Spleen (tissue), 11 donors: ENCODE measurements around the gene UBA6. TPM values are rescaled to one million over a fixed set of nuclear protein-coding genes. Genes with fewer than 3 reads are reported as not detected.

Experiments
- DNase-seq: peaks from one replicate; pipeline ENCODE4 v3.0.0-alpha.2; 2020
- H3K27ac ChIP-seq, 8 donors: fragments of 200-600 bp; sonication (generic) in 7 of 8; 1 replicate in 4 of 8; 2 replicates in 4 of 8; pipeline versions ENCODE4 v1.5.0 to v1.8.0; 2016 to 2021; ENCODE audit warnings: inconsistent platforms in 4 of 8, mild to moderate bottlenecking in 4 of 8, moderate library complexity in 1 of 8
- H3K27me3 ChIP-seq, 7 donors: fragments of 200-600 bp; sonication (generic) in 6 of 7; replicated peaks in 1 of 7; 1 replicate in 4 of 7; 2 replicates in 3 of 7; pipeline versions ENCODE4 v1.5.0 to v1.8.0; 2016 to 2021; ENCODE audit warnings: inconsistent platforms in 3 of 7, mild to moderate bottlenecking in 1 of 7
- H3K36me3 ChIP-seq, 6 donors: fragments of 200-600 bp; sonication (generic) in 5 of 6; 1 replicate in 4 of 6; 2 replicates in 2 of 6; pipeline versions ENCODE4 v1.5.0 to v1.8.0; 2016 to 2021; ENCODE audit warnings: inconsistent platforms in 2 of 6
- H3K4me1 ChIP-seq, 6 donors: fragments of 200-600 bp; sonication (generic) in 5 of 6; 1 replicate in 3 of 6; 2 replicates in 3 of 6; pipeline versions ENCODE4 v1.5.0 to v1.8.0; 2016 to 2021; ENCODE audit warnings: inconsistent platforms in 3 of 6
- H3K4me3 ChIP-seq, 8 donors: fragments of 200-600 bp; sonication (generic) in 7 of 8; 1 replicate in 4 of 8; 2 replicates in 4 of 8; pipeline versions ENCODE4 v1.5.0 to v1.8.0; 2016 to 2021; ENCODE audit warnings: inconsistent platforms in 4 of 8, mild to moderate bottlenecking in 4 of 8, moderate library complexity in 2 of 8
- H3K9me3 ChIP-seq, 8 donors: fragments of 200-600 bp; sonication (generic) in 7 of 8; 1 replicate in 4 of 8; 2 replicates in 4 of 8; pipeline versions ENCODE4 v1.5.0 to v1.8.0; 2016 to 2021; ENCODE audit warnings: inconsistent platforms in 4 of 8
- POLR2A ChIP-seq, 3 donors: fragments of 450-650 bp; IDR thresholded peaks; one replicate each; pipeline ENCODE4 v1.5.1; 2017; ENCODE audit warnings: antibody characterized with exemption in 3 of 3, mild to moderate bottlenecking in 1 of 3
- POLR2AphosphoS5 ChIP-seq, 3 donors: sonication (generic); formaldehyde crosslinking; IDR thresholded peaks; one replicate each; pipeline ENCODE4 v1.5.1; 2017; ENCODE audit warnings: antibody characterized with exemption in 3 of 3
- WGBS, 5 donors: extraction: QIAGEN DNeasy Blood & Tissue Kit in 3 of 5; methylation state at CpG; one replicate each; pipeline versions ENCODE4 v1.1.5 to v1.1.7; 2013 to 2018; 5-methylcytosine and 5-hydroxymethylcytosine counted together
- intact Hi-C: fragments of 100-400 bp; cut with DNase I; formaldehyde crosslinking; loops from one replicate; pipeline ENCODE4 v1.15.0; 2023; ENCODE audit warnings: low total_unique reads
- polyA plus RNA-seq, 3 donors: library from polyadenylated mRNA; stranded (reverse); fragments of 200-250 nt; gene quantifications; one replicate each; pipeline ENCODE4 v1.2.1, GENCODE V29; 2013
- total RNA-seq, 7 donors: library from RNA; depleted of rRNA in 3 of 7; stranded (reverse); fragments of >200 nt in 3 of 7; fragmentation: NEBNext Ultra II Directional in 4 of 7; extraction: Animal tissue kit (Norgen Biotek cat#: 25700) in 4 of 7; gene quantifications; one replicate each; pipeline versions ENCODE4 v1.1.0 to v1.2.1, GENCODE V29; 2016 to 2021
- TF ChIP-seq, protein P1 (sequence below), 11 experiments: fragments of 200-600 bp in 7 of 11; fragments of 450-650 bp in 4 of 11; sonication (generic) in 4 of 11; IDR thresholded peaks in 8 of 11; conservative IDR thresholded peaks in 3 of 11; 1 replicate in 7 of 11; 2 replicates in 4 of 11; pipeline versions ENCODE4 v1.4.0 to v1.8.0; 2016 to 2021; ENCODE audit warnings: antibody characterized with exemption in 11 of 11, inconsistent platforms in 4 of 11, mild to moderate bottlenecking in 1 of 11
- donor health status: healthy with polysubstance abuse.
- donor health status: DM: no; HTN: no; CAD: no; lungs with moderate emphysema.
- donor health status: DM: no; HTN: no; CAD: no.
- donor health status: Bipolar disorder and iron deficiency.
- donor health status: healthy.
- donor health status: DM: no; HTN: no; CAD: no.
- donor health status: DM: yes; HTN: yes; CAD: no.

Gene UBA6
- total and polyA plus RNA-seq, 10 donors, result 5.8 to 144 (median 64.7) TPM

DNA sequence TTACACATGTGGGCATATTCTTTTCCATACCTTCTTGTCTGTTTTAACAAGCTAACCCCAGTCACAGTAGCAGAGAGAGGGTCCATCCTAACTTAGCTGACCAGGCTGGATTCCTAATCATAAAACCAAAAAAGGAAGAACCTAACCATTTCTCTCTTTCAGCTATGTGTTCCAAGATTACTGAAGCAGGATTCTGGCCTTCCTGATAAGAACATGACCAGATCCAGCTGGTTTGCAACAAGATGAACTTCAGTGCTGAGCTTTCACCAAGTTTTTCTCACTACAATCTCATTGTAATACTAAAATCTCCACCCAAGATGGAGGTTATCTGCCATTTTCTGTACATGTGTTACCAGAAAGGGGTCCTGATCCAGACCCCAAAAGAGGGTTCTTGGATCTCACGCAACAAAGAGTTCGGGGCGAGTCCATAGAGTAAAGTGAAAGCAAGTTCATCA lies 20.4 kb upstream of the UBA6 start:
- Histone ChIP-seq H3K27me3 (no peaks in the 10 kb centered on the region), H3K36me3 (peaks cover 0 to 40% (median 8%) of the 10 kb centered on the region in 6 donors), H3K9me3 (no peaks in the 10 kb centered on the region), H3K4me3 (no peak overlapping the region), H3K4me1 (no peaks in the 10 kb centered on the region), H3K27ac (no peak overlapping the region)
- TF ChIP-seq POLR2AphosphoS5 (IDR thresholded peaks at IDR 0.05) (no peak), POLR2A (IDR thresholded peaks at IDR 0.05) (no peak)
- TF ChIP-seq, protein P1, sequence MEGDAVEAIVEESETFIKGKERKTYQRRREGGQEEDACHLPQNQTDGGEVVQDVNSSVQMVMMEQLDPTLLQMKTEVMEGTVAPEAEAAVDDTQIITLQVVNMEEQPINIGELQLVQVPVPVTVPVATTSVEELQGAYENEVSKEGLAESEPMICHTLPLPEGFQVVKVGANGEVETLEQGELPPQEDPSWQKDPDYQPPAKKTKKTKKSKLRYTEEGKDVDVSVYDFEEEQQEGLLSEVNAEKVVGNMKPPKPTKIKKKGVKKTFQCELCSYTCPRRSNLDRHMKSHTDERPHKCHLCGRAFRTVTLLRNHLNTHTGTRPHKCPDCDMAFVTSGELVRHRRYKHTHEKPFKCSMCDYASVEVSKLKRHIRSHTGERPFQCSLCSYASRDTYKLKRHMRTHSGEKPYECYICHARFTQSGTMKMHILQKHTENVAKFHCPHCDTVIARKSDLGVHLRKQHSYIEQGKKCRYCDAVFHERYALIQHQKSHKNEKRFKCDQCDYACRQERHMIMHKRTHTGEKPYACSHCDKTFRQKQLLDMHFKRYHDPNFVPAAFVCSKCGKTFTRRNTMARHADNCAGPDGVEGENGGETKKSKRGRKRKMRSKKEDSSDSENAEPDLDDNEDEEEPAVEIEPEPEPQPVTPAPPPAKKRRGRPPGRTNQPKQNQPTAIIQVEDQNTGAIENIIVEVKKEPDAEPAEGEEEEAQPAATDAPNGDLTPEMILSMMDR (IDR thresholded peaks at IDR 0.05 in 8 of 11, conservative IDR thresholded peaks at IDR 0.05 in 3 of 11), result no peak
- DNase-seq, result no peak
- intact Hi-C loops, result no loop called here
- 97 to 98% (median 97%) methylated on average over 3 of the region's 3 CpGs for WGBS, 5 donors

DNA sequence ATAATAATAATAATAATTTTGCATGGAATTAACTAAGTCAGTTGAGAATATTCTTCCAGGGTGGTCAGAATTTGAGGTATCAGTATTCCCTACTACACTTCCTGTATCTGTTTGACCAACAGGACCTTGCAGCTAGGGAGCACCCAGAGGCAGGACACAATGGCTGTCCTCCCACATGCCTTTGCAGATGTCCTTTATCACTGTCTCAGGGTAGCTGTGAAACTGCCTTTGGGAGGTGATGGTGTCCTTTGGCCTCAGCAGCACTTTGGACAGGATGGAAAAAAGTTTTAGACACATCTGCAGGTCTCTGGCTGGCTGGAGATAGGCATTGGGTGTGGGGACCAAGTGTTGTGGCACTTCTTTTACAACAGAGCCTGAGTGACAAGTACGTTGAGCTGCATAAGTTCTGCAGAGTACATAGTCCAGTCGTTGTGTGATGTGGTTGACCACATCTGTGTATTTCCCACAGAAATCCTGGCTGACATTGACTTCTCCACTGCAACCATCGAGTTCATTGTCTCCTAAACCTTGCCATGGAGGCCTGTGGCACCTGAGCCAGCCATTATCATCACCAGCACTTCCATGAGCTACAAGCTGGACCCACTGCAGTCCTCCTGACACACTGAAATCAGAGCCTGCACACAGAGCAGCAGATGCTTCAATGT lies 19.1 kb upstream of the UBA6 start:
- no peaks in the 10 kb centered on the region for H3K9me3 ChIP-seq
- peaks cover 0 to 47% (median 8%) of the 10 kb centered on the region in 6 donors for H3K36me3 ChIP-seq
- intact Hi-C loops, result no loop called here
- TF ChIP-seq POLR2A (IDR thresholded peaks at IDR 0.05), result no peak
- TF ChIP-seq, protein P1 (IDR thresholded peaks at IDR 0.05 in 8 of 11, conservative IDR thresholded peaks at IDR 0.05 in 3 of 11), result no peak
- no peak for TF ChIP-seq POLR2AphosphoS5 (IDR thresholded peaks at IDR 0.05)
- no peaks in the 10 kb centered on the region for H3K27me3 ChIP-seq
- 86 to 99% (median 91%) methylated on average over 1 to 3 of the region's 3 CpGs for WGBS, 5 donors
- no peak overlapping the region for H3K27ac ChIP-seq
- DNase-seq, result no peak
- H3K4me3 ChIP-seq, result no peak overlapping the region
- H3K4me1 ChIP-seq, result no peaks in the 10 kb centered on the region

DNA sequence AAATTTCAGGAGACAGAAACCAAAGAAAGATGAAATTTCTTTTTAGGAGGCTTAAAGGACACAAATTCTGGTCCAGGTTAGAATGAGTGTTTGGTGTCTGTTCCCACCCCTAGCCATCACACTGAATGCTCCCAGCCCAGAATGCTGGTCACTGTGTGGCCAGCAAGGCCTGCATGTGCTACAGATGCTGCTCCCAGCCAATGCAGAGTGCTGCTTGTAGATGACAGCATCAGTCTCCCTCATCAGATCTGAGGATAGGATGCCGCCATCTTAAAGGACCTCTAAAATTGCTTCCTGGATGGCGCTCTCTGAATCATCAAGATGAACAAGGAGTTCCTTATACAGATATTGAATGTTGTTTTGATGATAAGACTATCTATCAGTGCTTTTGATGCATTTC lies 17.9 kb upstream of the UBA6 start:
- Histone ChIP-seq H3K27me3 (no peaks in the 10 kb centered on the region), H3K4me1 (peaks cover 0 to 5% (median 0%) of the 10 kb centered on the region in 6 donors), H3K4me3 (no peak overlapping the region), H3K9me3 (no peaks in the 10 kb centered on the region), H3K27ac (no peak overlapping the region), H3K36me3 (peaks cover 0 to 47% (median 8%) of the 10 kb centered on the region in 6 donors)
- no peak for DNase-seq
- intact Hi-C loops, result no loop called here
- TF ChIP-seq POLR2AphosphoS5 (IDR thresholded peaks at IDR 0.05), result no peak
- no peak for TF ChIP-seq POLR2A (IDR thresholded peaks at IDR 0.05)
- TF ChIP-seq, protein P1 (IDR thresholded peaks at IDR 0.05 in 8 of 11, conservative IDR thresholded peaks at IDR 0.05 in 3 of 11), result no peak
- 94 to 99% (median 99%) methylated on average over 2 of the region's 2 CpGs for WGBS, 5 donors

DNA sequence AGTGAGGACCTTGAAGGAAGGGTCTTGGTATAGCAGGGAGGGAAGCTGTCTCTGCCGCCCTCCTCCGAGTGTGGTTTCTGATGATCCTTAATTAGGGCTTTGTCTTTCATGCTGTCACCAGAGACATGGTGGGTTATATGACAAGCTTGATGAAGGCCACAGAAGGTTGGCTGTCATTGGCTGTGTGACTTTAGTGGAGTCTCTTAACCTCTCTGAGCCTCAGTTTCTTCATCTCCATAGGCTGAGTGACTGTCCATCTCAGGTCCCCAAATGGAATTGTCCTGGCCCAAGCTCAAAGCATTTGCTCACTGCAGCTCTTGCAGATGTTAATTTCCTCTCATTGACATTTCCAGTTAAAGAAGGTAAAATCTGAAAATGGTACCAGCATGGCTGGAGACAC lies 16.6 kb upstream of the UBA6 start:
- peaks cover 0 to 51% (median 8%) of the 10 kb centered on the region in 6 donors for H3K36me3 ChIP-seq
- H3K27me3 ChIP-seq, result no peaks in the 10 kb centered on the region
- no peak overlapping the region for H3K27ac ChIP-seq
- 95 to 100% (median 98%) methylated on average over 2 of the region's 2 CpGs for WGBS, 5 donors
- H3K9me3 ChIP-seq, result no peaks in the 10 kb centered on the region
- peaks cover 0 to 15% (median 0%) of the 10 kb centered on the region in 6 donors for H3K4me1 ChIP-seq
- no peak overlapping the region for H3K4me3 ChIP-seq
- intact Hi-C loops, result no loop called here
- DNase-seq, result no peak
- TF ChIP-seq POLR2AphosphoS5 (IDR thresholded peaks at IDR 0.05), result no peak
- TF ChIP-seq, protein P1 (IDR thresholded peaks at IDR 0.05 in 8 of 11, conservative IDR thresholded peaks at IDR 0.05 in 3 of 11), result no peak
- TF ChIP-seq POLR2A (IDR thresholded peaks at IDR 0.05), result no peak
